ENCODE measurements around the gene CACNG5.

The CACNG5 gene

GRCh38 chr17:66925811-66926500 lies 91.0 kb downstream of the CACNG5 start:
- Histone ChIP-seq H4K20me1 (ENCODE audit: insufficient read depth, low read length) (no peaks in the 10 kb centered on the region), H3K4me3 (ENCODE audit: low read length) (no peak overlapping the region), H3K36me3 (replicated peaks; ENCODE audit: low read depth, low read length) (no peaks in the 10 kb centered on the region), H3K9me3 (ENCODE audit: insufficient read depth, low read length) (no peaks in the 10 kb centered on the region), H3K27me3 (ENCODE audit: low read depth, low read length) (peaks cover 46% of the 10 kb centered on the region), H3K27ac (ENCODE audit: low read length) (no peak overlapping the region), H2AFZ (ENCODE audit: low read depth, low read length) (no peak overlapping the region), H3K79me2 (ENCODE audit: low read length) (no peaks in the 10 kb centered on the region), H3K4me1 (ENCODE audit: low read length) (no peaks in the 10 kb centered on the region), H3K9ac (ENCODE audit: low read length) (no peak overlapping the region), H3K4me2 (ENCODE audit: low read length) (no peak overlapping the region)
- TF ChIP-seq EZH2phosphoT487 (IDR thresholded peaks at IDR 0.05; ENCODE audit: low read depth) (no peak), CTCF (IDR thresholded peaks at IDR 0.05; ENCODE audit: low read depth, low read length) (no peak)

- Histone ChIP-seq H2AFZ (ENCODE audit: low read depth, low read length) (no peak overlapping the region), H3K36me3 (replicated peaks; ENCODE audit: low read depth, low read length) (no peaks in the 10 kb centered on the region), H4K20me1 (ENCODE audit: insufficient read depth, low read length) (no peaks in the 10 kb centered on the region), H3K9ac (ENCODE audit: low read length) (no peak overlapping the region), H3K27me3 (ENCODE audit: low read depth, low read length) (peaks cover 44% of the 10 kb centered on the region), H3K79me2 (ENCODE audit: low read length) (no peaks in the 10 kb centered on the region), H3K27ac (ENCODE audit: low read length) (no peak overlapping the region), H3K4me2 (ENCODE audit: low read length) (no peak overlapping the region), H3K4me3 (ENCODE audit: low read length) (no peak overlapping the region), H3K4me1 (ENCODE audit: low read length) (no peaks in the 10 kb centered on the region), H3K9me3 (ENCODE audit: insufficient read depth, low read length) (no peaks in the 10 kb centered on the region)
- TF ChIP-seq CTCF (IDR thresholded peaks at IDR 0.05; ENCODE audit: low read depth, low read length), result no peak
- TF ChIP-seq EZH2phosphoT487 (IDR thresholded peaks at IDR 0.05; ENCODE audit: low read depth), result no peak
These were observed 94.0 kb downstream of the CACNG5 start for GRCh38 chr17:66928949-66929348.

- H3K36me3 ChIP-seq (replicated peaks; ENCODE audit: low read depth, low read length), result no peaks in the 10 kb centered on the region
- no peak overlapping the region for H3K4me3 ChIP-seq (ENCODE audit: low read length)
- H3K9ac ChIP-seq (ENCODE audit: low read length), result no peak overlapping the region
- H3K27ac ChIP-seq (ENCODE audit: low read length), result no peak overlapping the region
- H3K4me2 ChIP-seq (ENCODE audit: low read length), result no peak overlapping the region
- H3K4me1 ChIP-seq (ENCODE audit: low read length), result no peaks in the 10 kb centered on the region
- TF ChIP-seq CTCF (IDR thresholded peaks at IDR 0.05; ENCODE audit: low read depth, low read length) (no peak), EZH2phosphoT487 (IDR thresholded peaks at IDR 0.05; ENCODE audit: low read depth) (no peak)
- no peak overlapping the region for H2AFZ ChIP-seq (ENCODE audit: low read depth, low read length)
- H3K27me3 ChIP-seq (ENCODE audit: low read depth, low read length), result peaks cover 38% of the 10 kb centered on the region
- H3K9me3 ChIP-seq (ENCODE audit: insufficient read depth, low read length), result no peaks in the 10 kb centered on the region
- no peaks in the 10 kb centered on the region for H4K20me1 ChIP-seq (ENCODE audit: insufficient read depth, low read length)
- no peaks in the 10 kb centered on the region for H3K79me2 ChIP-seq (ENCODE audit: low read length)
These were observed 94.7 kb downstream of the CACNG5 start for GRCh38 chr17:66929591-66929990.

GRCh38 chr17:66930933-66931332 lies 96.0 kb downstream of the CACNG5 start:
- no peak overlapping the region for H3K4me2 ChIP-seq (ENCODE audit: low read length)
- no peaks in the 10 kb centered on the region for H3K4me1 ChIP-seq (ENCODE audit: low read length)

More at GRCh38 chr17:66930933-66931332, 96.0 kb downstream of the CACNG5 start:
- no peak for TF ChIP-seq CTCF (IDR thresholded peaks at IDR 0.05; ENCODE audit: low read depth, low read length)
- TF ChIP-seq EZH2phosphoT487 (IDR thresholded peaks at IDR 0.05; ENCODE audit: low read depth), result no peak
- Histone ChIP-seq H3K79me2 (ENCODE audit: low read length) (no peaks in the 10 kb centered on the region), H4K20me1 (ENCODE audit: insufficient read depth, low read length) (no peaks in the 10 kb centered on the region), H3K4me3 (ENCODE audit: low read length) (no peak overlapping the region), H2AFZ (ENCODE audit: low read depth, low read length) (no peak overlapping the region), H3K36me3 (replicated peaks; ENCODE audit: low read depth, low read length) (no peaks in the 10 kb centered on the region), H3K9me3 (ENCODE audit: insufficient read depth, low read length) (no peaks in the 10 kb centered on the region), H3K27ac (ENCODE audit: low read length) (no peak overlapping the region), H3K27me3 (ENCODE audit: low read depth, low read length) (peaks cover 30% of the 10 kb centered on the region), H3K9ac (ENCODE audit: low read length) (no peak overlapping the region)

Data from OCI-LY3 (cell line).